ENCODE data around the gene MAN2A1.

The MAN2A1 gene

GRCh38 chr5:109695005-109695926 is 5.5 kb downstream of the MAN2A1 start:
- no peak overlapping the region for H3K9ac ChIP-seq (ENCODE audit: insufficient read length)
- DNase-seq (ENCODE audit: low read depth, low spot score): no peak
- H3K4me3 ChIP-seq: no peak overlapping the region
- TF ChIP-seq EZH2 (IDR thresholded peaks at IDR 0.05) (no peak), POLR2AphosphoS5 (IDR thresholded peaks at IDR 0.05; ENCODE audit: borderline replicate concordance, low read depth, low read length) (no peak), FOXP2 (optimal IDR thresholded peaks at IDR 0.05; ENCODE audit: control extremely low read depth, extremely low read length, insufficient read depth) (no peak)
- H3K27ac ChIP-seq: no peak overlapping the region
- no peaks in the 10 kb centered on the region for H3K9me3 ChIP-seq (ENCODE audit: low read depth, low read length)
- H3K36me3 ChIP-seq (ENCODE audit: insufficient read depth, low read length): no peaks in the 10 kb centered on the region

DNA sequence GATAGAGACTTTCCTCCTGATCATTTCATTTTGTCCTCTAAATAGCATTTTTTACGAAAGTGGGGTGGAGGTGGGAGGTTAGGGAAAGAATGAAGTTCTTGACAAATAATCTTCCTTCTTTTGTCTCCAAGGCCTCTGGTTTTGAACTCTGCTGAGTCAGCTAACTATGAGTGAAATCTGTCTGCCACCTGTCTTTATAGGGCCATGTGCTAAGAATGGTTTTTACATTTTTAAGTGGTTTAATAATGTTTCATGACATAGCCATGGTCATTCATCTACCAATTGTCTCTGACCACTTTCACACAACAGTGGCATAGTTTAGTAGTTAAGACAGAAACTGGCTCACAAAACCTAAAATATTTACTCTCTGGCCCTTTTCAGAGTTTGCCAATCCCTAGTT is 7.6 kb downstream of the MAN2A1 start:
- no peak overlapping the region for H3K9ac ChIP-seq (ENCODE audit: insufficient read length)
- no peak overlapping the region for H3K4me3 ChIP-seq
- no peaks in the 10 kb centered on the region for H3K9me3 ChIP-seq (ENCODE audit: low read depth, low read length)
- no peak for DNase-seq (ENCODE audit: low read depth, low spot score)
- H3K36me3 ChIP-seq (ENCODE audit: insufficient read depth, low read length): no peaks in the 10 kb centered on the region
- H3K27ac ChIP-seq: no peak overlapping the region
- no peak for TF ChIP-seq EZH2 (IDR thresholded peaks at IDR 0.05)
- TF ChIP-seq POLR2AphosphoS5 (IDR thresholded peaks at IDR 0.05; ENCODE audit: borderline replicate concordance, low read depth, low read length): no peak
- TF ChIP-seq FOXP2 (optimal IDR thresholded peaks at IDR 0.05; ENCODE audit: control extremely low read depth, extremely low read length, insufficient read depth): no peak

- H3K27ac ChIP-seq: no peak overlapping the region
- no peaks in the 10 kb centered on the region for H3K9me3 ChIP-seq (ENCODE audit: low read depth, low read length)
- no peak overlapping the region for H3K9ac ChIP-seq (ENCODE audit: insufficient read length)
- H3K4me3 ChIP-seq: no peak overlapping the region
- DNase-seq (ENCODE audit: low read depth, low spot score): no peak
- no peaks in the 10 kb centered on the region for H3K36me3 ChIP-seq (ENCODE audit: insufficient read depth, low read length)
- TF ChIP-seq POLR2AphosphoS5 (IDR thresholded peaks at IDR 0.05; ENCODE audit: borderline replicate concordance, low read depth, low read length) (no peak), FOXP2 (optimal IDR thresholded peaks at IDR 0.05; ENCODE audit: control extremely low read depth, extremely low read length, insufficient read depth) (no peak), EZH2 (IDR thresholded peaks at IDR 0.05) (no peak)
Measured at GRCh38 chr5:109700516-109701153, 10.9 kb downstream of the MAN2A1 start.

GRCh38 chr5:109701252-109701651 is 11.5 kb downstream of the MAN2A1 start:
- H3K36me3 ChIP-seq (ENCODE audit: insufficient read depth, low read length): no peaks in the 10 kb centered on the region
- H3K4me3 ChIP-seq: no peak overlapping the region
- DNase-seq (ENCODE audit: low read depth, low spot score): no peak
- H3K27ac ChIP-seq: no peak overlapping the region
- no peak overlapping the region for H3K9ac ChIP-seq (ENCODE audit: insufficient read length)
- H3K9me3 ChIP-seq (ENCODE audit: low read depth, low read length): no peaks in the 10 kb centered on the region
- TF ChIP-seq EZH2 (IDR thresholded peaks at IDR 0.05) (no peak), POLR2AphosphoS5 (IDR thresholded peaks at IDR 0.05; ENCODE audit: borderline replicate concordance, low read depth, low read length) (no peak), FOXP2 (optimal IDR thresholded peaks at IDR 0.05; ENCODE audit: control extremely low read depth, extremely low read length, insufficient read depth) (no peak)

GRCh38 chr5:109701792-109702191 is 12.1 kb downstream of the MAN2A1 start:
- H3K9ac ChIP-seq (ENCODE audit: insufficient read length): no peak overlapping the region
- no peaks in the 10 kb centered on the region for H3K9me3 ChIP-seq (ENCODE audit: low read depth, low read length)
- H3K27ac ChIP-seq: no peak overlapping the region
- DNase-seq (ENCODE audit: low read depth, low spot score): no peak
- no peaks in the 10 kb centered on the region for H3K36me3 ChIP-seq (ENCODE audit: insufficient read depth, low read length)
- TF ChIP-seq FOXP2 (optimal IDR thresholded peaks at IDR 0.05; ENCODE audit: control extremely low read depth, extremely low read length, insufficient read depth): no peak
- no peak for TF ChIP-seq POLR2AphosphoS5 (IDR thresholded peaks at IDR 0.05; ENCODE audit: borderline replicate concordance, low read depth, low read length)
- TF ChIP-seq EZH2 (IDR thresholded peaks at IDR 0.05): no peak
- no peak overlapping the region for H3K4me3 ChIP-seq

GRCh38 chr5:109703166-109703565 is 13.4 kb downstream of the MAN2A1 start:
- Histone ChIP-seq H3K4me3 (no peak overlapping the region), H3K9me3 (ENCODE audit: low read depth, low read length) (no peaks in the 10 kb centered on the region), H3K27ac (no peak overlapping the region), H3K9ac (ENCODE audit: insufficient read length) (no peak overlapping the region), H3K36me3 (ENCODE audit: insufficient read depth, low read length) (no peaks in the 10 kb centered on the region)
- no peak for DNase-seq (ENCODE audit: low read depth, low spot score)
- TF ChIP-seq EZH2 (IDR thresholded peaks at IDR 0.05): no peak
- no peak for TF ChIP-seq FOXP2 (optimal IDR thresholded peaks at IDR 0.05; ENCODE audit: control extremely low read depth, extremely low read length, insufficient read depth)
- TF ChIP-seq POLR2AphosphoS5 (IDR thresholded peaks at IDR 0.05; ENCODE audit: borderline replicate concordance, low read depth, low read length): no peak

DNA sequence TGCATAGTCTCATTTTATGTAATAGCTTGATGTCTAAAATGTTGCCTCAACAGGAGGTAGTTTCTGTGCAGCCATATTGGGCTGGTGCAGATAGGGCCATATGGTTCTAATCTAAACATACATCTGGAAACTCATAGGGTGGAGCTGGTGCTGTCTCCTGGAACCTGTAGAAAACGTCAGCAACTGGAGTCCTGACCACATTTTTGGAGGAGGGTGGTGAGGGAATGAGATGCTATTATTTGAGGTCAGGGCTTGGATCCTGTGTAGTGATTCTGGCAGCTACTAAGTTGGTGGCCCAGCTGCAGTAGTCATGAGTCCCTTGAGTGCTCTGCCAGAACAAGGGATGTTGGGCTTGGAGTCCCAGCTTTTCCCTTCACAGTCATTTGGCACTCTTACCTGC is 14.1 kb downstream of the MAN2A1 start:
- TF ChIP-seq EZH2 (IDR thresholded peaks at IDR 0.05) (no peak), POLR2AphosphoS5 (IDR thresholded peaks at IDR 0.05; ENCODE audit: borderline replicate concordance, low read depth, low read length) (no peak), FOXP2 (optimal IDR thresholded peaks at IDR 0.05; ENCODE audit: control extremely low read depth, extremely low read length, insufficient read depth) (no peak)
- H3K36me3 ChIP-seq (ENCODE audit: insufficient read depth, low read length): no peaks in the 10 kb centered on the region
- H3K27ac ChIP-seq: no peak overlapping the region
- no peaks in the 10 kb centered on the region for H3K9me3 ChIP-seq (ENCODE audit: low read depth, low read length)
- no peak overlapping the region for H3K9ac ChIP-seq (ENCODE audit: insufficient read length)
- H3K4me3 ChIP-seq: no peak overlapping the region
- DNase-seq (ENCODE audit: low read depth, low spot score): no peak

GRCh38 chr5:109704282-109704952 is 14.7 kb downstream of the MAN2A1 start:
- H3K36me3 ChIP-seq (ENCODE audit: insufficient read depth, low read length): no peaks in the 10 kb centered on the region
- TF ChIP-seq FOXP2 (optimal IDR thresholded peaks at IDR 0.05; ENCODE audit: control extremely low read depth, extremely low read length, insufficient read depth) (no peak), POLR2AphosphoS5 (IDR thresholded peaks at IDR 0.05; ENCODE audit: borderline replicate concordance, low read depth, low read length) (no peak), EZH2 (IDR thresholded peaks at IDR 0.05) (no peak)
- DNase-seq (ENCODE audit: low read depth, low spot score): no peak
- no peak overlapping the region for H3K27ac ChIP-seq
- H3K4me3 ChIP-seq: no peak overlapping the region
- H3K9me3 ChIP-seq (ENCODE audit: low read depth, low read length): no peaks in the 10 kb centered on the region
- no peak overlapping the region for H3K9ac ChIP-seq (ENCODE audit: insufficient read length)

All from SK-N-MC (cell line).